ENCODE measurements around the gene SCGB1C1.
"Not testable (repeated sequence)": the region's sequence is repeated elsewhere in the genome, so short reads cannot be mapped to it uniquely, and the experiment has no call there.

SCGB1C1 gene

DNA sequence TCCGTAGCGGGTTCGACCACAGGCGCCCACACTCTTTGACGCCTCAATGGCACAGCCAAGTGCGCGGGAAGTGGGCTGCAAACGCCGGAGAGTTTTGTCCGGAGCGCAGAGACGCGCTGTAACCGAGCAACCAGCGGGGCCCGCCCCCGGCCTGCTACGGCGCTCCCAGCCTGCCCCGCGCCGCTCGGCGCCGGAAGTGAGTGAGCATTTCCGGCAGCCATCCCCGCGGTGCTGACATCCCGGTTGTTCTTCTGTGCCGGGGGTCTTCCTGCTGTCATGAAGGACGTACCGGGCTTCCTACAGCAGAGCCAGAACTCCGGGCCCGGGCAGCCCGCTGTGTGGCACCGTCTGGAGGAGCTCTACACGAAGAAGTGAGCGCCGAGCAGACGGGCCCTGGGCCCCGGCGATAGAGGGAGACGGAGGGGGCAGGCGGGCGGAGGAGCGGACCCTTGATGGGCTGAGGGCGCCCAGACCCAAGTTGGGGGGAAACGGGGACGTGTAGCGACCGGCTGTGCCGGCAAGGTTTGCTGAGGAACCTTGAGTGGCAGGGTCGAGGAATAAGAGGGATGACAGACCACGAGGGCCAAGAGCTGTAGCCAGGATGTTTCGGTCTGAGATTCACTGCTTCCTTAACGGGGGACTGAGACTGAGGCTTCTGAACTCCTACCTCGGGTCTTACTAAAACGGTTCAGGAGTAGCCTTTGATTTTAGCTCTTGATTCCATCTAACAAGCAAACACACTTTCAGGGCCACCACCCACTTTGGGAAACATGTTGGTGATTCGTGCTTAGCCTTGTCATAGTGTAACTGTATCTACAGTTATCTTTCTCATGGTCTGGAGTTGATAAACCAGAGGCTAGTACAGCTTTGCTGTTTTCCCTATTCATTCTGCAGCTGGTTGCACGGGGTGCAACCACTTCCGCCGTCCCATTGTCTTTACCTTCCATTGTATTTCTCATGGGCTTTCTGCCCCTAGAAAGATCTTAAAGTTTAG lies 44.2 kb downstream of the SCGB1C1 start, which contains the start of gene PSMD13:
TSS of gene PSMD13 (plus strand) at position 203 of the 994 bp plus-strand sequence. CDS start at position 277, 74 bp downstream.
- in situ Hi-C loops (cut with HindIII; ENCODE audit: low sequenced_read_pairs): no loop called here

DNA sequence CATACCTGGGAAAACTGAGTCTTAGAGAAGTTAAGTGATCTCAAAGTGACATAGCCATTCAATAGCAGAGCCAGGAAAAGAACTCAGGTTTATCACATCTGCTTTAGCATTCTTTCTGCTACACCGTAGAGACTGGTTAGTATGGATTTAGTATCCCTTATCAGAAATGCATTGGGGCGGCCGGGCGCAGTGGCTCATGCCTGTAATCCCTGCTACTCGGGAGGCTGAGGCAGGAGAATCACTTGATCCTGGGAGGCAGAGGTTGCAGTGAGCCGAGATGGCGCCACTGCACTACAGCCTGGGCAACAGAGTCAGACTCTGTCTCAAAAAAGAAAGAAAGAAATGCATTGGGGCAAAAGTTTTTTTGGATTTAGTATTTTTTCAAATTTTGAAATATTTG lies 45.5 kb downstream of the SCGB1C1 start:
- in situ Hi-C loops (cut with HindIII; ENCODE audit: low sequenced_read_pairs): not testable (repeated sequence)

DNA sequence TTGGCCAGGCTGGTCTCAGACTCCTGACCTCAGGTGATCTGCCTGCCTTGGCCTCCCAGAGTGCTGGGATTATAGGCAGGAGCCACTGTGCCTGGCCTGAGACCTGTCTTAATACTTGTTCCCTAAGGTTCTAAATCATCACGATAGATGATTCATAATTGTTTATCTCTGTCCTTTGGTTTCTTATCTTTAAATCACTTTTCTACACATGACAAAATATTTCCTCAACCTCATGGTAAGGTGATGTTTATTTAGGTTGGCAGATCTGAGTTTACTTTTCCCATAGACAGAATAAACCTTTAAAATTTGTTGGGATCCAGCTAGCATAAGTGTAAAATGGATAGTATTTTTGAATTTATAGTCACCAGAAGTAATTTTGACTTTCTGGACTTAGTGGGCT lies 47.4 kb downstream of the SCGB1C1 start:
- in situ Hi-C loops (cut with HindIII; ENCODE audit: low sequenced_read_pairs): no loop called here

DNA sequence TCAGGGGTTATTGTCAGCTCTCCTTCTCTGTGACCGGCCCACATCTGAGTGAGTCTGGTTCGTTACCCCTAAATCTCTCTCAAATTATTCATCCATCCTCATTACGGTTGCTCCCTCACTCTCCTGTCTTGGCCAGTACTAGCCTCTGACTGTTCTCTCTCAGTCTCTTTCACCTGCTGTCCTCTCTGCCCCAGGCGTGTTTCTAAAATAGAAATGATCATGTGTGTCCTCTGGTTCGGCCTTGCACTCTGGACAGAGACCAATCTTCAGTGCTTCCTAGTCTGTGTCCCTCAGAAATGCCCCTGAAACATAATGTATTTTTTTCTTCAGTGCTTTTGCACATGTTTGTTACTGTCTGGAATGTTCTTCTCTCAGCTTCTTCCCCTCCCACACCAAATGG lies 48.8 kb downstream of the SCGB1C1 start:
- in situ Hi-C loops (cut with HindIII; ENCODE audit: low sequenced_read_pairs): no loop called here

All from DLD1 (cell line).